ENCODE measurements around the gene EDARADD. TPM values are rescaled to one million over a fixed set of nuclear protein-coding genes. Genes with fewer than 3 reads are reported as not detected.

Gene EDARADD
- total RNA-seq, 1 donor from 2014 or later, result 0.98 TPM

DNA sequence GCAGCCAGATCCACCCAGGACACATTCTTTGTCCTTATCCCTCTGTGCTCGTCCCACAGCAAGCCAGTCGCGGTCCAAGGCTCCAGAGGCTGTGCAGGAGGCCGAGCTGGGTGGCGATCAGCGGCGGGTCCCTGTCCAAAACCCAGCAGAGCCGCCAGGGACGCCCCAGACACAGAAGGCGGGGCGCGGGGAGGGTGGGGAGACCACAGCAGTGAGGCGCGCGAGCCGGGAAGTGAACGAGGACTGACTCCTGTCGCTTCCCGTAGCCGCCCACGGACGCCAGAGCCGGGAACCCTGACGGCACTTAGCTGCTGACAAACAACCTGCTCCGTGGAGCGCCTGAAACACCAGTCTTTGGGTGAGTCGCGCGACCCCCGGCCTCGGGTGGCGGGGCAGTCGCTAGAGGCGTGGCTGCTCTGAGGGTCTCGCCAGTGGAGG lies 129.6 kb downstream of the EDARADD start, which contains the start of gene LGALS8:
TSS of gene LGALS8 (plus strand) at position 279 of the 438 bp plus-strand sequence. CDS start 2,089 bp downstream, outside the sequence.
- peaks cover 4% of the 10 kb centered on the region for H3K36me3 Mint-ChIP-seq (ENCODE audit: unreplicated experiment)
- DNase-seq, result peak; percentile 76
- peaks cover 7% of the 10 kb centered on the region for H3K9me3 Mint-ChIP-seq (ENCODE audit: unreplicated experiment)
- H3K4me1 Mint-ChIP-seq (ENCODE audit: low read depth, unreplicated experiment), result peaks cover 16% of the 10 kb centered on the region
- peaks cover 4% of the 10 kb centered on the region for H3K27me3 Mint-ChIP-seq (ENCODE audit: unreplicated experiment)
- TF ChIP-seq, protein P1, sequence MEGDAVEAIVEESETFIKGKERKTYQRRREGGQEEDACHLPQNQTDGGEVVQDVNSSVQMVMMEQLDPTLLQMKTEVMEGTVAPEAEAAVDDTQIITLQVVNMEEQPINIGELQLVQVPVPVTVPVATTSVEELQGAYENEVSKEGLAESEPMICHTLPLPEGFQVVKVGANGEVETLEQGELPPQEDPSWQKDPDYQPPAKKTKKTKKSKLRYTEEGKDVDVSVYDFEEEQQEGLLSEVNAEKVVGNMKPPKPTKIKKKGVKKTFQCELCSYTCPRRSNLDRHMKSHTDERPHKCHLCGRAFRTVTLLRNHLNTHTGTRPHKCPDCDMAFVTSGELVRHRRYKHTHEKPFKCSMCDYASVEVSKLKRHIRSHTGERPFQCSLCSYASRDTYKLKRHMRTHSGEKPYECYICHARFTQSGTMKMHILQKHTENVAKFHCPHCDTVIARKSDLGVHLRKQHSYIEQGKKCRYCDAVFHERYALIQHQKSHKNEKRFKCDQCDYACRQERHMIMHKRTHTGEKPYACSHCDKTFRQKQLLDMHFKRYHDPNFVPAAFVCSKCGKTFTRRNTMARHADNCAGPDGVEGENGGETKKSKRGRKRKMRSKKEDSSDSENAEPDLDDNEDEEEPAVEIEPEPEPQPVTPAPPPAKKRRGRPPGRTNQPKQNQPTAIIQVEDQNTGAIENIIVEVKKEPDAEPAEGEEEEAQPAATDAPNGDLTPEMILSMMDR (IDR thresholded peaks at IDR 0.05; ENCODE audit: partially characterized antibody, unreplicated experiment), result no peak
- H3K4me3 Mint-ChIP-seq (ENCODE audit: unreplicated experiment), result peak within 1 kb of the TSS; percentile 87
- peak within 1 kb of the TSS; percentile 91 for H3K27ac Mint-ChIP-seq (ENCODE audit: unreplicated experiment)

DNA sequence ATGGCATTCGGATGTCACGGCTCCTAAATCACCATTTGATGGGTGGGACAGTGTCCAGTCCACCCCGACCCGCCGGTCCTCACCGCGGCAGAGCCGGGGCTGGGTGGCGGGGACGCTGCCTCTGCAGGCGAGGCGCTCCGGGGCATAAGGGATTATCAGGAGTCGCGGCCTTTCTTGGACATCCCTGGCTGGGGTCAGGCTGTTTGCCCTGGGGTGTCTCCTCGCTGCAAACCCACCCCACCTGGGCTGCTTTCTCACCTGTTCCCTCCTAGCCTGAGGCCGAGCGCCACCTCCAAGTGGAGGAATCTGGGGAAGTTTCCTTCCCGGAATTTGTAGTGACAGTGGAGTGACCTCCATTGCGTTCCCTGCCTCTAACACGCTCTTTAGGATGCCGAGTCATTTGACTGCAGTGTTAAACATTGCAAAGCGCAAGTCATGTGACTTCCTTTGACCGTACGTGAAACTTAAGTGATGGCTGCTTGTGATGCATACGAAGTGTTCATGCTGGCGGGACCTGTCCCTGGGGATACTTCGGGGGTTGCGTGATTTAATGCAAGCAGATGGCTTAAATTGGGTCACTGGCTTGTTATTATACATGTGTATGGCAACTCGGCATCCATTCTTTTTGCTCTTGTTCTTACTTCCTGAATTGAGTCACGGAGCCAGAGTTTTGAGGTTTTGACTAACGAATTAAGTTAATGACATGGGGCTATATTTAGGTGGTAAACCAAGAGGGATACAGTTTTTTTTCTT lies 130.2 kb downstream of the EDARADD start:
- peaks cover 4% of the 10 kb centered on the region for H3K27me3 Mint-ChIP-seq (ENCODE audit: unreplicated experiment)
- peaks cover 16% of the 10 kb centered on the region for H3K4me1 Mint-ChIP-seq (ENCODE audit: low read depth, unreplicated experiment)
- peak overlapping the region; percentile 91 for H3K27ac Mint-ChIP-seq (ENCODE audit: unreplicated experiment)
- peak overlapping the region; percentile 87 for H3K4me3 Mint-ChIP-seq (ENCODE audit: unreplicated experiment)
- peak; percentile 81 for DNase-seq
- TF ChIP-seq, protein P1 (IDR thresholded peaks at IDR 0.05; ENCODE audit: partially characterized antibody, unreplicated experiment), result no peak
- H3K36me3 Mint-ChIP-seq (ENCODE audit: unreplicated experiment), result peaks cover 4% of the 10 kb centered on the region
- H3K9me3 Mint-ChIP-seq (ENCODE audit: unreplicated experiment), result peaks cover 7% of the 10 kb centered on the region

DNA sequence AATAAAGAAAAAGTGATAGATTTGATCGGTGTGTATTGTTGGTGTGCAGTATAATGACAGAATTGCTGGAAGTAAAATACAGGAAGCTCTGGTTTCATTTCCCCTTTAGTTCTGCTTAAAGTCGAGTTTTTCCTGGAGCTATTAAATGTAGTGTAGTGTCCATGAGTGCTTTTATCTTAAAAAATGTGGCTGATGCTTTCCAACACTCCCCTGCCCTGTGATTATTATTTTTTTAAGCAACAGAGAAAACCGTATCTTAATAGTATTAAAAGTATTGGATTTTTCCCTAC lies 130.8 kb downstream of the EDARADD start:
- peak overlapping the region; percentile 91 for H3K27ac Mint-ChIP-seq (ENCODE audit: unreplicated experiment)
- H3K4me1 Mint-ChIP-seq (ENCODE audit: low read depth, unreplicated experiment), result peaks cover 16% of the 10 kb centered on the region
- H3K27me3 Mint-ChIP-seq (ENCODE audit: unreplicated experiment), result peaks cover 4% of the 10 kb centered on the region
- peaks cover 4% of the 10 kb centered on the region for H3K36me3 Mint-ChIP-seq (ENCODE audit: unreplicated experiment)
- TF ChIP-seq, protein P1 (IDR thresholded peaks at IDR 0.05; ENCODE audit: partially characterized antibody, unreplicated experiment), result no peak
- H3K9me3 Mint-ChIP-seq (ENCODE audit: unreplicated experiment), result peaks cover 7% of the 10 kb centered on the region
- H3K4me3 Mint-ChIP-seq (ENCODE audit: unreplicated experiment), result peak overlapping the region; percentile 87
- DNase-seq, result no peak

DNA sequence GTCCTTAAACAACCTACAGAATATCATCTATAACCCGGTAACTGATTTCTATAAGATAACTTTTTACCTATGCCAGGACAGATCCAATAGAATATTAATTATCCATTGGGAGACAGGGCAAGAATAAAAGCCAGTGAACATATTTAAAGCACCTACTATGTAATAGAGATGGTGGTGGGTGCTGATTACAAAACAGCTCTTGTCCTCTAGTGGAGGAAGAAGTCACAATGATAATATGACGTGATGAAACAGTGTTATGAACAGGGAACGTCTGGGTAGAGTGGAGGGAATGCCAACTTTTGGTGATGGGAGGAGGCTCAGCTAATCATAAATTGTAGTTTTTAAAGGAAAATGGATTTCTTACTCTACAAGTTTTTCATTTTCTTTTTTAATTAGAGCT lies 132.0 kb downstream of the EDARADD start:
- peaks cover 10% of the 10 kb centered on the region for H3K4me1 Mint-ChIP-seq (ENCODE audit: low read depth, unreplicated experiment)
- peaks cover 7% of the 10 kb centered on the region for H3K9me3 Mint-ChIP-seq (ENCODE audit: unreplicated experiment)
- DNase-seq, result no peak
- H3K36me3 Mint-ChIP-seq (ENCODE audit: unreplicated experiment), result peaks cover 3% of the 10 kb centered on the region
- peak overlapping the region; percentile 2 for H3K27ac Mint-ChIP-seq (ENCODE audit: unreplicated experiment)
- TF ChIP-seq, protein P1 (IDR thresholded peaks at IDR 0.05; ENCODE audit: partially characterized antibody, unreplicated experiment), result no peak
- H3K4me3 Mint-ChIP-seq (ENCODE audit: unreplicated experiment), result no peak overlapping the region
- peaks cover 3% of the 10 kb centered on the region for H3K27me3 Mint-ChIP-seq (ENCODE audit: unreplicated experiment)

DNA sequence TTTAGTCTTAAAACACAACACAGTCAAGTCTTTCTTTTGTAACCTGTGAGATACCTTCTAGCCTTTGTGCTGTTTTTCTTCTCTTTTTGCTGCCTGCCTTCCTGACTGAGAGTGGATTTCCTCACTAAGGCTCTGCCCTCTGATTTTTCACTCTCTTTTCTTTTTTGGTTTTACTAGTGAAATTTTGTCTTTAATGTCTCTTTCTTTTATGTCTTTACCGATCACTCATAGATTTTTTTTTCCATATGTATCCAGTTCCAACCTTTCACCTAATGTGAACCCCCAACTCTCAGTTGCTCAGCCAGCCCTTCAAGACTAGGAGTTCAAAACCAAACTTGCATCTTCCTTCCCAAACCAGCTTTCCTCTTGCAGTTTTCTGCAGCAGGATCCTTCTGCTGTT lies 136.2 kb downstream of the EDARADD start:
- DNase-seq, result no peak
- peaks cover 2% of the 10 kb centered on the region for H3K9me3 Mint-ChIP-seq (ENCODE audit: unreplicated experiment)
- H3K27ac Mint-ChIP-seq (ENCODE audit: unreplicated experiment), result no peak overlapping the region
- TF ChIP-seq, protein P1 (IDR thresholded peaks at IDR 0.05; ENCODE audit: partially characterized antibody, unreplicated experiment), result no peak
- H3K27me3 Mint-ChIP-seq (ENCODE audit: unreplicated experiment), result no peaks in the 10 kb centered on the region
- peaks cover 10% of the 10 kb centered on the region for H3K4me1 Mint-ChIP-seq (ENCODE audit: low read depth, unreplicated experiment)
- no peak overlapping the region for H3K4me3 Mint-ChIP-seq (ENCODE audit: unreplicated experiment)
- H3K36me3 Mint-ChIP-seq (ENCODE audit: unreplicated experiment), result no peaks in the 10 kb centered on the region

All from glutamatergic neuron (in vitro differentiated cells).